GM10266 (cell line): ENCODE measurements around the gene KRT23.
A peak's percentile ranks its signal among the peaks of the same experiment; 100 is the strongest.

ENCODE experiments used
- DNase-seq: peaks from one replicate; pipeline ENCODE4 v3.0.0; 2012; ENCODE audit errors: extremely low spot score
- TF ChIP-seq, protein P1 (sequence below): IDR thresholded peaks from 2 replicates; pipeline ENCODE4 v1.5.1; 2012; ENCODE audit warnings: mild to moderate bottlenecking, low read depth; ENCODE audit not compliant: control insufficient read depth, insufficient read depth; ENCODE audit errors: missing control alignments

KRT23 gene

DNA sequence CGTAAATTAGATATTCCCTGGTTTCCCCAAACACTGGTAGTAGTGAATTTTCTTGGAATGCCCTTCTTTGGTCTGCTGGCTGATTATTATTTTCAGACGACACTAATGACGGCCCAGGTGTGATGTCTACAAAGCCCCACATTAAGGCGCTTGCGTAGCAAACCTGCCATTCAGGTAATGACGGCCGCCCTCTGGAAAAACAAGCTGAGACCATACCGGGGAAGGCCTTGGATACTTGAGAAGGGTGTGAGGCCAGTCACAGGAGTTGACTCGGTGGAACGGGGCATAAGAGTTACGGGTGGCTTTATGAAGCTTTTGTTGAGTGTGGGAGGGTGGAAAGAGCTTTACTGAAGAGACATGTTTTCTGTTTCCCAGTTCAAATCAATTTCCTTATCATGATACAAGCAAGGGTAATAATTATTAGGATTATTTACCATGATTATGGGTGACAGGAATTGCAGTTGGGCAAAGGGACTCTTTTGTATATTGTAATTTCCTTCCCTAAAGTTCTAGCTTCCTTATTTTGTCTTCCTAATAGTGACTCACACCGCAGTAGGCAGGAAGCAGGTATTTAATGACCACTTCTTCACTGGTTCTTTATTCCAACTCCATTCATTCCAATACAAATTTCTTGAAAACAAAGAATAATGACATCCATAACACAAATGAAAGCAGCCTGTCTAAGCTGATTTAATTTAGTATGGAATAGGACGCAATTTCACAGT is 24.8 kb downstream of the KRT23 start:
- no peak for DNase-seq
- TF ChIP-seq, protein P1, sequence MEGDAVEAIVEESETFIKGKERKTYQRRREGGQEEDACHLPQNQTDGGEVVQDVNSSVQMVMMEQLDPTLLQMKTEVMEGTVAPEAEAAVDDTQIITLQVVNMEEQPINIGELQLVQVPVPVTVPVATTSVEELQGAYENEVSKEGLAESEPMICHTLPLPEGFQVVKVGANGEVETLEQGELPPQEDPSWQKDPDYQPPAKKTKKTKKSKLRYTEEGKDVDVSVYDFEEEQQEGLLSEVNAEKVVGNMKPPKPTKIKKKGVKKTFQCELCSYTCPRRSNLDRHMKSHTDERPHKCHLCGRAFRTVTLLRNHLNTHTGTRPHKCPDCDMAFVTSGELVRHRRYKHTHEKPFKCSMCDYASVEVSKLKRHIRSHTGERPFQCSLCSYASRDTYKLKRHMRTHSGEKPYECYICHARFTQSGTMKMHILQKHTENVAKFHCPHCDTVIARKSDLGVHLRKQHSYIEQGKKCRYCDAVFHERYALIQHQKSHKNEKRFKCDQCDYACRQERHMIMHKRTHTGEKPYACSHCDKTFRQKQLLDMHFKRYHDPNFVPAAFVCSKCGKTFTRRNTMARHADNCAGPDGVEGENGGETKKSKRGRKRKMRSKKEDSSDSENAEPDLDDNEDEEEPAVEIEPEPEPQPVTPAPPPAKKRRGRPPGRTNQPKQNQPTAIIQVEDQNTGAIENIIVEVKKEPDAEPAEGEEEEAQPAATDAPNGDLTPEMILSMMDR: no peak

DNA sequence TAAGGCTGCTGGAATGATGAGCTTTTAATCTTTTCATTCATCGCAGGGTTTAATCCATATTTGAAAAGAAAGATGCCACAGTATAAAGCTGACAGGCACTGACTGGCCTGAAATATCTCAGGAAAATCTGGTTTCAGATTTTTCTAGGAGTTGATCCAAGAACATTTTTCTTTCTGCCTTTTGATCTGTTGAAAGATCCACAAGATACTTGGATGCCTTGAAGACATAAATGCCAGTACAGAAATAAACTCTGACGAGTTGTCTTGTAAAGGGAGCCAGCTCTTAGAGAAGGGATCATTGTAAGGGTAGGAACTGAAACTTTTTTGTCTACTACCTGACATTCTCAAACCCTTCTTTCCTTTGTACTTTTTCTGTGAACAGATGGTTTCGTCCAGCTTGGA is 27.0 kb downstream of the KRT23 start:
- no peak for DNase-seq
- TF ChIP-seq, protein P1: no peak

DNA sequence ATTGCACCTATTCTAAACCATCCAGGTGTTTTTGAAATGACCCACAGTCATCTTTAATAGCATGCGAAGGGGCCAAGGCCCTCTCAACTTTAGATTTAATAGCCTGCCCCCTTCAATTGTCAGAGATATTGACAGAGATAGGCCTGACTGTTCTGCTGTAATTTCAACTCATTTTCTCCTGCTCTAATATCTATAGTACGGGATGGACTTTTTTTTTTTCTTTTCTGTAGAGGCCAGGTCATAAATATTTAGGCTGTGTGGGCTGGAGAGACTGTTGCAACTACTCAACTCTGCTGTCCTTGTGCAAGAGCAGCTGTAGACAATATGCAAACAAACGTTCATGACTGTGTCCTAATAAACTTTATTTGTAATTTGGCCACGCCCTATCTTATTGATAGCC is 27.7 kb downstream of the KRT23 start:
- TF ChIP-seq, protein P1: no peak
- no peak for DNase-seq

DNA sequence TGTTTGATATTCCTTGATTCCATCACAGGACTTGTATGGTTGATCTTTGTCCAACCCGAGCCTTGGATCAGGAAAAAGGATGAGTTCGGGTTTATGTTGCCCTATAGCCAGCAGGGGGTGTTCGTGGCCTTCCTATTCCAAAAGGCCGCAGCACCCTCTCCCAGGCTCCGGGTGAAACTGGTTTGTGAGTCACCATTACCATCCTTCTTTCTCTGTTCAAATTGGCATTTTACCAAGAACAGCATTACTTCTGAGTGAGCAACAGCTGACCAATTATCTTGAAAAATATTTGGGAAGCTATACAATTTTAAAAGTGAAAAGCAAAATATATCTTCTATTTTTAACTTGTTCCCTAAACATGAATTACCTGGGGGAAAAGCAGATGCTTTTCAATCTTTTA is 28.1 kb downstream of the KRT23 start:
- peak; percentile 58 for DNase-seq
- TF ChIP-seq, protein P1: peak; percentile 73

DNA sequence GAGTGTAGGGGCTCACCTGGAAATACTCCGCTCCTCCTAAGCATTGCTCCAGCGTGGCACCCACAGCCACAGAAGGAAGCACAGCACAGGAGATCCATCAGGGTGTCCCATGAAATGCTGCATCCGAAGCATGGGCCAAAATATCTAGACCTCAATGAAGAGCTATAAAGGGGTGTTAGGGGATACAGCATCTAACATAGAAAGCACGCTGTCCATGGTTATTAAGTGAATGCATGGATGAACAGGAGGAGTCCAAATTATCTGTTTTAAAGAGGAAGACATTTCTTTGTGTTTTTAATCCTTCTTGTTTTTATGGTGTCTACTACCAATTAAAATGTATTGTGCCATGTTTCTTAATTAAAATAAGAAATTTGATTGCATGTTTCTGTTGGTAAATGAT is 30.8 kb downstream of the KRT23 start:
- TF ChIP-seq, protein P1: no peak

DNA sequence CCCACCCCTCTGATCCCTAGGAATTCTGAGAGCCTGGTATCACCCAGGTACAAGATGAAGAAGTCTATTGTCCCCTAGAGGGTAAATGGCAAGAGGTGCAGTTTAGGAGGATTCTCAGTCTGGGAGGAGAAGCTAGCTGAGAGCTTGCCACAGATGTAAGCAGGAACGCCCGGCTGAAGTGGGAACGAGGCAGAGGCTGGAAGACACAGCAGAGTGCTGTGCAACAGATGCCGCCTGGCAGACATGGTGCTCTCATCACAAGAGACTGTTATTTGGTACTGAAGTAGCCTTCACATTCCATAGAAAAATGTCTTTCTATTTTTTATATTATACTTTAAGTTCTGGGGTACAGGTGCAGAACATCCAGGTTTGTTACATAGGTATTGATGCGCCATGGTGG is 32.1 kb downstream of the KRT23 start:
- TF ChIP-seq, protein P1: no peak
- no peak for DNase-seq

More for the DNA sequence above, 30.8 kb downstream of the KRT23 start:
- no peak for DNase-seq

DNA sequence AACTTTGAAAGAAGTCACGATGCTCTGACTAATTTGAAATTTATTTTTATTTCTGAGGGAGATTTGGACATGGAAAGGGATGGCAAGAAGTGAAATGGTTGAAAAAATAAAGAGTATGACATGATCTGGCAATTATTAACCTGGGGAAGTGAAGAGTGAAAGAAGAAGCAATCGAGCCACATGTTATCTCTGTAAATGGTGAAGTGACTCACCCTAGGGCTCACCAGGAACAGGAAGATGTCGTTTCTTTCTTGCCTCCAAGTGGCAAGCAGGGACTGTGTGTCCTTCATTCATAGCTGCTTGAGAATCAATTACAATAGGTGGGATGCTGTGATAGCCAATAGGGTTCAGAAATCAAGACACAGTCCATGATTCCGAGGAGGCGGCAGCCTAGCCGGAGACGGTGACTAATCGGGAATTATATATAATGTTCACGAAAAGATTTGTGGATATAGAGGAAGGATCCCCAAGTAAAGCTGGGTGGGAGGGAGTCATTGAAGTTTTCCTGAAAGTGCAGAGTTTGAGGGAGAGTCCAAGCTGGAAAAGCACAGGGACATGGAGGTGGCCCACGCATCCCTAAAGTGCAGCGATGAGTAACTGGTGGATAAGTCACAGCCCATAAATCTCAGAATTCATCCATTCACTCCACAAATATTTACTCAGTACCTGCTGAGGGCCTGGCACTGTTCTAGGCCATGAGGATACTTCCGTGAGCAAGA is 34.2 kb downstream of the KRT23 start:
- TF ChIP-seq, protein P1: no peak
- DNase-seq: no peak
